Measurements from ENCODE around the gene DROSHA. TPM values are rescaled to one million over a fixed set of nuclear protein-coding genes. Genes with fewer than 3 reads are reported as not detected.
"Not testable (repeated sequence)": the region's sequence is repeated elsewhere in the genome, so short reads cannot be mapped to it uniquely, and the experiment has no call there.

Gene DROSHA, protein sequence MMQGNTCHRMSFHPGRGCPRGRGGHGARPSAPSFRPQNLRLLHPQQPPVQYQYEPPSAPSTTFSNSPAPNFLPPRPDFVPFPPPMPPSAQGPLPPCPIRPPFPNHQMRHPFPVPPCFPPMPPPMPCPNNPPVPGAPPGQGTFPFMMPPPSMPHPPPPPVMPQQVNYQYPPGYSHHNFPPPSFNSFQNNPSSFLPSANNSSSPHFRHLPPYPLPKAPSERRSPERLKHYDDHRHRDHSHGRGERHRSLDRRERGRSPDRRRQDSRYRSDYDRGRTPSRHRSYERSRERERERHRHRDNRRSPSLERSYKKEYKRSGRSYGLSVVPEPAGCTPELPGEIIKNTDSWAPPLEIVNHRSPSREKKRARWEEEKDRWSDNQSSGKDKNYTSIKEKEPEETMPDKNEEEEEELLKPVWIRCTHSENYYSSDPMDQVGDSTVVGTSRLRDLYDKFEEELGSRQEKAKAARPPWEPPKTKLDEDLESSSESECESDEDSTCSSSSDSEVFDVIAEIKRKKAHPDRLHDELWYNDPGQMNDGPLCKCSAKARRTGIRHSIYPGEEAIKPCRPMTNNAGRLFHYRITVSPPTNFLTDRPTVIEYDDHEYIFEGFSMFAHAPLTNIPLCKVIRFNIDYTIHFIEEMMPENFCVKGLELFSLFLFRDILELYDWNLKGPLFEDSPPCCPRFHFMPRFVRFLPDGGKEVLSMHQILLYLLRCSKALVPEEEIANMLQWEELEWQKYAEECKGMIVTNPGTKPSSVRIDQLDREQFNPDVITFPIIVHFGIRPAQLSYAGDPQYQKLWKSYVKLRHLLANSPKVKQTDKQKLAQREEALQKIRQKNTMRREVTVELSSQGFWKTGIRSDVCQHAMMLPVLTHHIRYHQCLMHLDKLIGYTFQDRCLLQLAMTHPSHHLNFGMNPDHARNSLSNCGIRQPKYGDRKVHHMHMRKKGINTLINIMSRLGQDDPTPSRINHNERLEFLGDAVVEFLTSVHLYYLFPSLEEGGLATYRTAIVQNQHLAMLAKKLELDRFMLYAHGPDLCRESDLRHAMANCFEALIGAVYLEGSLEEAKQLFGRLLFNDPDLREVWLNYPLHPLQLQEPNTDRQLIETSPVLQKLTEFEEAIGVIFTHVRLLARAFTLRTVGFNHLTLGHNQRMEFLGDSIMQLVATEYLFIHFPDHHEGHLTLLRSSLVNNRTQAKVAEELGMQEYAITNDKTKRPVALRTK (N-terminal part only)
- polyA plus RNA-seq (2014; cell fraction: cytosol; rRNA removed) = 56.9 and 63.6 TPM in 2 replicates
- 76.9 and 130 TPM in 2 replicates for polyA plus RNA-seq (2014; cell fraction: nucleus; rRNA removed)

DNA sequence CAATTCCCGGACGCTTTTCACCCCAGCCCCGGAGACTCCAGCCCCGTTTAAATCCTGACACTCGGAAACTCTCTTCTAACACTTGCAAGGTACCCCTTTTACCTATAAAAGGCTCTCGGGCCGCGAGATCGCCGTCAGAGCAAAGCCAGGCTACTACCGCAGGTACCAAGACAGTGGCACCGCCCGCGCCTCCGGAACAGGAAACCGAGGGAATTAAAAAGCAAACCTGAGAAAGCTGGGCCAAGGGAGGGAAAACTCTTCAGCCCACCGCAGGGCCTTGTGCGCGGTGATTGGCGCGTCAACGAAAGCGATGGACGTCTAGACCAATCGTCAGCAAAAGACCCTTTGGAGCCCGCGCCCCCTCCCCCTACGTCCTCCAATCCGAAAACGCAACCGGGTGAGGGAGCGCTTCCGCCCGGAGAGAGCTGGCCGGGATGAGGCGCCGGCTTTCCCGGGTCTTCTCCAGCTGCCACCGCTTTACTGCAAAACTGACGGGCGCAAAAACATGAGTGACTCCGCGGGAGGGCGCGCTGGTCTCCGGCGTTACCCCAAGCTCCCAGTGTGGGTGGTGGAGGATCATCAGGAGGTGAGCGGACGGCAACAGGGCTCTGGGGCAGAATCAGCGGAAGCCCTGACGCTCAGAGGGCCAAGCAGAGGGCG lies at the start of gene DROSHA, which contains the start of gene C5orf22:
DROSHA (minus strand) TSS at position 206 of the 660 bp plus-strand sequence. CDS start 3,034 bp downstream, outside the sequence.
C5orf22 (plus strand) TSS at position 414 of the 660 bp plus-strand sequence; CDS start at position 506, 92 bp downstream.
- peak; percentile 96 for DNase-seq (ENCODE audit: low spot score)

DNA sequence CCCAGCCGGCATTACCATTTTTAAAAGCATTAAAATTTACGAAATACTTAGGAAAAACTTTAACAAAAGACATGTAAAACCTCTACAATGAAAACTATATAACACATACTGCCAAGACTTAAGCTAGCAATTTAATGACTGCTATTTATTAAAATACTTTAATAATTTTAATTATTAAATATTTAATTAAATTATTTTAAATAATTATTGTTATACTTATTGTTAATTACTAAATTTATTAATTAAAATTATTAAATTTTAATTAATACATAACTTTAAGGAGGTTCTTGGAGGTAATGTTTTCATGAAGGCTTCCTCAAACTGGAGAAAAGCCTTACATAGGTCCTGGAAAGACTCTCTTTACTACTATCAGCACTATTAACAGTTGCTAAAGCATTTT lies 47.7 kb upstream of the DROSHA start:
- DNase-seq (ENCODE audit: low spot score) = no peak

DNA sequence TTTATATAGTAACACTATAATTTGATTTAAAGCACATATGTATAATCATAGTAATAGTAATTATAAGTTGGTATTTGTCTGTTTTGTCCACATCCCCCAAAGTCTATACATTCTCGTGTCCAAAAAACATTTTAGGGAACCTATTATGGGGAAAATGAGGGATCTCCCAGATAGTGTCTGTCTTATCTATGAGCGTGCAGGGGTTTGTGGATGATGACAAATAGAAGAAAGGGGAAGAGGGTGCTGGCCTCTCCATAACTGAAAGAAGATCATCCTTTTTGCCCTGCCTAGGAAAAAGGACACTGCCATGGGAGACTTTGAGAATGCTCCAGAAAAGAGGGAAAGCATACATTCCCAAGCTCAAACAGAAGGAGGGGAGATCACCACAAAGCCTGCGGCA lies 45.5 kb upstream of the DROSHA start:
- DNase-seq (ENCODE audit: low spot score) = no peak

DNA sequence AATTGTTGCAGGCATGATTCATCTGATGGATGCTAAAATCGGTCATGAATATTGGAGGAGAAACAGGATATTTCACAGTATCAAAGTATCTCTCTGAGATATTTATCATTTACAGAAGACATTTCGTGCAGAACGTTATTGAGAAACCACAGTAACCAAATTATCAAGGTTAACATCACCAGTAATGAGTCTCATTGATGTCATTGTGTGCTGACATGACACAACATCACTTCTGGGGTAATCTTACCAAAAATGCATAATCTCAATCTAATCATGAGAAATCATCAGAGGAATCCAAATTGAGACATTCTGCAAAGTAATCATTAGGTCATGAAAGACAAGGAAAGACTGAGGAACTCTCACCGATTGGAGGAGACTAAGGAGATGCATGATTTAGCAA lies 42.9 kb upstream of the DROSHA start:
- DNase-seq (ENCODE audit: low spot score) = no peak

DNA sequence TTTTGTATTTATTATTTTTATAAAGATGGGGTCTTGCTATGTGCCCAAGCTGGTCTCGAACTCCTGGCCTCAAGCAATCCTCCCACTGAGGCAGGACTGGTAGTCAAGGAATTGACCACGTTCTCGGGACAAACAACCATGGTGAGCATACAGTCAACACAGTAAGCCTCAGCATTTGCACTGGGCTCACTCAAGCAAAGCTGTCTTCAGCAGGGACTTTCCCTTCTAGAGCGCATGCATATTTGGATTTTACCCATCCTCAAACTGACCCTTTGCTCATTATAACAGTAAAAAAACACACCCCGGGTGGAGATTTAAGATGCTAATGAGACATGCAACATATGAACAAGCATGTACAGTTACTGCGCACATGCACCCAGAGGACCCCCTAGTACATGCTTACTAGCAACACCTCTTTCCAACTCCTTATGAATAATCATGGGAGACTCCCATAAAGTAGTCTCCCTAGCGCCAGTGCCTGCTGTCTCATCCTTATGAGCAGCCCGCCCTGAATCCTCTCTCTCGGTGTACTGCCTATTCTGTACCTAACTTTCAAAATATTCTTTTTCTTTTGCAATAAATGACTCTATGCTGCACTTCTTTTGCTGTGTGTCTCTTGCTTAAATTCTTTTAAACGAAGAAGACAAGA lies 41.7 kb upstream of the DROSHA start:
- DNase-seq (ENCODE audit: low spot score) = no peak

DNA sequence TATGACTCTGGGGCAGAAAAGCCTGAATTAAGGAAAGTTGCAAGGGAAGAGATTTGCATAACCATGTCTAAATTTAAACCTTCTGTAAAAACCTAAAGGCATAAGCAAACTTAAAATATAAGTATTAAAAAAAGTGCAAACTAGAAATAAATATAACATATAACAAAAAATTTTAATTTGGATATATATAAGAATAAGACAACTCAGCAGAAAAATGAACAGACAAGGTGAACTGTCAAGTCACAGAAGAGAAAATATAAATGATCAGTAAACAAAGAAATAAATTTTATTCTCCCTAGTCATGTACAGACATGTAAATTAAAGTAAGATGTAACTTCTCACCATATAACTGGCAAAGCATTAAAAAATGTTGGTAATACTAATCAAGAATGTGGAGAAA lies 37.2 kb upstream of the DROSHA start:
- DNase-seq (ENCODE audit: low spot score) = no peak

DNA sequence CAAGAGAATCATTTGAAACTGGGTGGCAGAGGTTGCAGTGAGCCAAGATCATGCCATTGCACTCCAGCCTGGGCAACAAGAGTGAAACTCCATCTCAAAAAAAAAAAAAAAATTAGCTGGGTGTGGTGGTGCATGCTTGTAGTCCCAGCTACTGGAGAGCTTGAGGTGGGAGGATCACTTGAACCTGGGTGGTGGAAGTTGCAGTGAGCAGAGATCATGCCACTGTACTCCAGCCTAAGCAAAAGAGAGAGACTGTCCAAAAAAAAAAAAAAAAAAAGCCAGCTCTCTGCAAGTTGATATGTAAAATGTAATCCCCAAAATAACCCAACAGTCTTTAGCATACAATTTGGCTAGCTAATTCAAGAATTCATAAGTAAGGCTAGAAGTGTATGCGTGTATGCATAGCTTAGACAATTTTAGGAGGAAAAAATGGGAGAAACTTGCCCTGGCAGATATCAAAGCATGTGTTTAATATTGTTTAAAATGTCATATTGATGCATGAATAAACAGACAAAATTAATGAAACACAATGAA lies 36.5 kb upstream of the DROSHA start:
- DNase-seq (ENCODE audit: low spot score) = no peak

DNA sequence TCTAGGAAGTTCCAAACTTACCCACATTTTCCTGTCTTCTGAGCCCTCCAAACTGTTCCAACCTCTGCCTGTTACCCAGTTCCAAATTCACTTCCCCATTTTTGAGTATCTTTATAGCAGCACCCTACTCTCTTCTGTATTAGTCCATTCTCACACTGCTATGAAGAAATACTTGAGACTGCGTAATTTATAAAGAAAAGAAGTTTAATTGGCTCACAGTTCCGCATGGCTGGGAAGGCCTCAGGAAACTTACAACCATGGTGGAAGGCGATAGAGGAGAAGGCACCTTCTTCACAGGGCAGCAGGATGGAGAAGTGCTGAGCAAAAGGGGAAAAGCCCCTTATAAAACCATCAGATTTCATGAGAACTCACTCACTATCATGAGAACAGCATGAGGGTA lies 34.5 kb upstream of the DROSHA start:
- not testable (repeated sequence) for DNase-seq (ENCODE audit: low spot score)

DNA sequence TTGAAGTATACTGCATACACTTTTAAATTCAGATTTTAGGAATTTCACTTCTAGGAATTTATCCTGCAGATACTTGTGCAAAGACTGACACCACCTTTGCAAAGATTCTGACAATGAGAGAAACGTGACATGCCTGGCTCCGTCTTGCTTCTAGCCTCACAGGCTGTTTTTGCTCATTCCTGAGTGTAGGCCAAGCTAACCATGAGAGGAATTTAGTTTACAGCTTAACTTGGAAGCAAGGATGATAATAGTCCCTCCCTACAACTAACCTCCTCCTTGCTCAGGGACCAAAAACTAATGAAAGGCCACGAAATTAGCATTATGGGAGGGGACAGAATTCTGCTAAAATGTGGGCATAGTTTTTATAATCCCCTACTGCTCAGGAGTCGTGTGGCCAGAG lies 31.3 kb upstream of the DROSHA start:
- no peak for DNase-seq (ENCODE audit: low spot score)

DNA sequence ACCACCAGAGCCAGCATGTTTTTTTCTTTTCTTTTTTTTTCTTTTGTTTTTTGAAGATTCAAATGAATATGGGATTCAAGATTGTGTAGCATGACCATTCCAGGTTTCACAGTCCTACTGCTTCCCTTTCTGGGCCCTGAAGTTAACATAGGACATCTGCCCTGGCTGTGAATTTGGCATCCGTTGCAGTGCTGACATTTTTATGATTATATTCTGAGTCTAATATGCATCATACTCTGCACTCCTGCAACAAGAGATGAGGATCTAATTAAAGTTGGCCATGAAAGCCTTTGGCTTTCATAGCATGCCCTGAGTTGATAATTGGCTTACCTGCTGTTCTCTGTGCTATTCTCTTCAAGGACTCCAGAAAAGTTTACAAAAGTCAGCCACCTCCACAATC lies 30.1 kb upstream of the DROSHA start:
- DNase-seq (ENCODE audit: low spot score) = no peak

DNA sequence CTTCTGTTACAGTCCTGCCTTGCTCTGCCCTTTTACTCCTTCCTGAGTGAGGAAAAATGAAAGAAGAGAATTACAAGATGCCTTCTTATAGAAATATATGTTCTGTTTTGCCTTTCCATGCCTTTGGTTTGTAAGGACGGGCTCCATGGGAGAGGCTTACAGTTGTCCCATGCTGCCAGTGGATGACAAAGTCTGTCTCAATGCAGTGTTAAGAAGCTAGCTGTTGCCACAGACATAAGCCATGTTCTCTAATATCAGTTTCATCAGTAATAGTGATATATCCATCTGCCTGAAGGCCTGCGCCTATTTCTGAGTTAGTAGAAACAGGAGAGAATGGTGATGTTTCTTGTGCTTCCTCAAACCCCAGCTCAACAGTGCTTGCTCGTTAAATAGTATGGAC lies 28.0 kb upstream of the DROSHA start:
- no peak for DNase-seq (ENCODE audit: low spot score)

DNA sequence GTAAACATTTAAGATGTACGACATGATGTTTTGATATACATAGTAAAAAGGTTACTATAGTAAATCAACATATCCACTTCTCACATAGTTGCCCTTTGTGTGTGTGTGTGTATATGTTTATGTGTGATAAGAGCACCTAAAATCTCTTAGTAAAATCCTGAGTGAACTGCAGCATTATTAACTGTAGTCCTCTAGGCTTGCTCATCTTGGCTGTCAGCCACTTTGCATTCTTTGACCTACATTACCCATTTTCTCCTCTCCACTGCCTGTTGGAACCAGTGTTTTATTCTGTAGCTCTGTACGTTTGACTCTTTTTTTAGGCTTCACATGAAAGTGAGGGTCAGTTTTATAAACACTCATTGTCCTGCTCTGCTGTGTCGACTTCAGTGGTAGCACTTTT lies 24.6 kb upstream of the DROSHA start:
- no peak for DNase-seq (ENCODE audit: low spot score)

DNA sequence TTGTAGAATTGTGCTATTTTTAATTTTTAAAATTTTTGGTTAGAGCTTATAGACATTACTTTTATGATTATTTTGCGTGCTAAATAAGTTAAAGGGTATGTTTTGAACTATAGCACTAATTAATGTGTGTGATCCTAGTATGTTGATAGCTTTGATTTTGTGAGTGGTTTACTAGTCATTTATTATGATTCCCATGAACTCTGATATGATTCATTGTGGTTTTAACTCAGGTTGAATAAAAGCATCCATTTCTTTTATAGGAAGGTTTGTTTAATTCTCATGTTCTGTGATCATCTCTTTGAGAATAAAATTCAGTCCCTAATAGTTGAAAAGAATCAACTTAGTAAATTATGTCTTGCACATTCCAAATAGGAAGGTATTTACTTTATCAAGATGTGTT lies 22.7 kb upstream of the DROSHA start:
- no peak for DNase-seq (ENCODE audit: low spot score)

DNA sequence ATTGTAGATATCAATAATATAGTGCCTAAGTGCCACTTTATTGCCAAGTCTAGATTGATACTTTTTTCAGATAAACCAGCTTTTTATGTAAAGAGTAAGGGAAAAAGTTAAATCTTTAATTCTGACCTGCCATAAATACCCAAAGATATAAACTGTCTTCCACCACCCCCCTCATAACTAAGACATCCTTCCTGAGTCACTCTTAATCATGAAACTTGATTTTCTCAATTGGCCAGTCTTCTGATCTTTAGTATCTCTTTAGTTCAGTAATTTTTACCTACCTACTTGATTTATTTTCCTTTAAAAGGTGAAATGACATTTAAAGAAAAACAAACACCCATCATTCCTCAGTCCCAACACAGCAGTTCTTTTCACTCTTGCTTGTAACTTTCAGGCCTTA lies 22.0 kb upstream of the DROSHA start:
- no peak for DNase-seq (ENCODE audit: low spot score)

DNA sequence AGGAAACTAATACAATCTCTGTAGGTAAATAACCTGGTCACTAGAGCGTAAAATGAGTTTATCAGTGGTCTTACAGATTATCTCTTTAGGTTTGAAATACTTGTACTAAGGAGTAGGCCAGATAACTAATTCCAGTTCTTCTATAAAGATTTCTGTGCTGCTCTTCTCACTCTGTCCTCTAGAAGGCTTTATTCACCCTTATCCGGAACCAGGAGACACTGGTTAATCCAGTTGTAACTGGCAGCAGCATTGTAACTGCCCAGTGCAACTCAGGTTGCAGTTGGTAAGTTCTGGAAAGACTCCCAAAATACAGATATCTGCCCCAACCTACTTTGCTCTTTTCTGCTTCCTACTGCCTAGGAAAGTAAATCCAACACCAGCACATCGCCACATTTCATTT lies 20.0 kb upstream of the DROSHA start:
- no peak for DNase-seq (ENCODE audit: low spot score)

DNA sequence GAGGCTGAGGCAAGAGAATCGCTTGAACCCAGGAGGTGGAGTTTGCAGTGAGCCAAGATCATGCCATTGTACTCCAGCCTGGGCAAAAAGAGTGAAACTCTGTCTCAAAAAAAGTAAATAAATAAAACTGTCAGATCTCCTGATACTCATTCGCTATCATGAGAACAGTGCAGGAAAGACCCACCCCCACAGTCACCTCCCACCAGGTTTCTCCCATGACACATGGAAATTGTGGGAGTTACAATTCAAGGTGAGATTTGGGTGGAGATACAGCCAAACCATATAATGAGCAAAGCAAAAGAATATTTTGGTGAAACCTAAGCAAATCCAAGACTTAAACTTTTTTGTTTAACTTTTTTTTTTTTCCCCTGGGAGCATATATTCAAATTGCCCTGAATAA lies 17.2 kb upstream of the DROSHA start:
- DNase-seq (ENCODE audit: low spot score) = not testable (repeated sequence)

DNA sequence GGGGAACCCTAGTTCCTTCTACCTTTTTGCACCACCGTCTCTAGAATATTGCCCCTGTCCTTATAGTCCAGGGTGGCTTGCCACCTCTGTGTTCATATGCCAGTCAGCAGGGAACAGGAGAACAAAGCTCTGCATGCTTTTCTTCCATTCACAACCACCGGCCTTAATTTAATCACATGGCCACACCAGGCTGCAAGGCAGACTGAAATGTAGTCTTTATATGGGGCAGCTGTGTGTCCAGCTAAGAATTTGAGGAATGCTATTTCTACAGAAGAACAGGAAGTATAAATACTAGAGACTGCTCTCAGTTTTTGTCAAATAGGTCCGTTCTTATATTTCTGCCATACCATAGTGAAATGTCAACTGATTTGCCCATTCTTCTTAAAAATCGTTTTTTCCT lies 6.0 kb upstream of the DROSHA start:
- DNase-seq (ENCODE audit: low spot score) = no peak

DNA sequence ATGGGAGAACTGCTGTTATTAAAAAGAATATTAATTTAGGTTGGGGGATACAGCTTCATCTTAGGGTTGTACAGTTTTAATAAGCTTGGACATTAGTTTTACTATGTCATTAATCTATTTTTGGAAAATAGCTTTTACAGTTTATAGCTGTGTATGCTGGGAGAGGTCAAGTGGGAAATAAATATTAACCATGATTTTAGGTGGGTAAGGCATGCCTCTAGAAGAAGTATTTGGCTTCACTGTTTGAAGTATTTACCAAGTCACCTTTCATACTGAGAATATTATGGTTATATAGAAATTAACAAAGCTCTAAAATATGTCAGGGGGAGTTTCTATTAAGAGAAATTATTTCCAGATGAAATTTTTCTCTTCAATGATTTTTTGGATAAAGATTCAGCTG lies 5.5 kb upstream of the DROSHA start:
- DNase-seq (ENCODE audit: low spot score) = no peak

DNA sequence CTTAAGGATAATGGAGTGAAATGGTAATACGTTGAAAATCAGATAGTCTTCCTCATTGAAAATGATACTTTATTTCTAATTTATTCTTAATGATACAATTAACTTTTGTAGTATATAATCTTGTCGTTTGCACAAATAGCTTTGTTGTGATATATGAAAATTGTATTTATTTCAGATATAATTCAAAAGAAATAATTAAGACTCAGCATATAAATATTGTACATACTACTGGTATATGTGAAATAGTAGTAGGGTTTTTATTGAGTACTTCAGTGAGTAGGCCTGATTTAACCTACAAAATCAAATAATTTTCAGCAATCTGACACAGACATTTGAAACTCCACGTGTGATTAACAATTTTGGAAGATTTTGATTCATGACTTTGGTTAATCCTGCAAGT lies 5.0 kb upstream of the DROSHA start:
- no peak for DNase-seq (ENCODE audit: low spot score)

DNA sequence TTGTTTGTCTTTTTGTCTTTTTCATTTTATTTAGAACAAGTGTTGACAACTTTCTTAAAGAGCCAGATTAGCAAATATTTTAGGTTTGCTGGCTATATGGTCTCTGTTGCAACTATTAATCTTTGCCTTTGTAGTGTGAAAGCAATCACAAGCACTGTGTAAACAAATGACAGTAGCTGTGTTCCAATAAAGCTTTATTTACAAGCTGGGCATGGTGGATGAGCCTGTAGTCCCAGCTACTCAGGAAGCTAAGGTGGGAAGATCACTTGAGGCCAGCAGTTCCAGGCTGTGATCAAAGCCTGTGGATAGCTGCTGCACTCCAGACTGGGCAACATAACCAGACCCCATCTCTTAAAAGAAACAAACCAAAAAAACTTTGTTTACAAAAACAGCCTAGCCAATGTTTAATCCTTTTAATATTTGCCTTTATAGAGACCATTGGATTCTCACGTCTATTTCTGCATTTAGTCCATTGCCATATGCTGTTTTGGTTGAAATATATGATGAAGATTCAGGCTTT lies 2.7 kb upstream of the DROSHA start:
- no peak for DNase-seq (ENCODE audit: low spot score)
